ENCODE measurements around the gene CACNA1G.

The CACNA1G gene

DNA sequence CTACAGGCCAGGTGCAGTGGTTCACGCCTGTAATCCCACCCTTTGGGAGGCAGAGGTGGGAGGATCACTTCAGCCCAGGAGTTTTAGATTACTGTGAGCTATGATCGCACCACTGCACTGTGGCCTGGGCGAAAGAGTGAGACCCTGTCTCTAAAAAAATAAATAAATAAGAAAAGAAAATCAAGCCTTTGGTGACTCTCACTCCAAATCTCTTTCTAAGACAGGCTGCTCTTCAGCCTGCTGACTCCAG is 75.1 kb downstream of the CACNA1G start:
- no peak for DNase-seq

DNA sequence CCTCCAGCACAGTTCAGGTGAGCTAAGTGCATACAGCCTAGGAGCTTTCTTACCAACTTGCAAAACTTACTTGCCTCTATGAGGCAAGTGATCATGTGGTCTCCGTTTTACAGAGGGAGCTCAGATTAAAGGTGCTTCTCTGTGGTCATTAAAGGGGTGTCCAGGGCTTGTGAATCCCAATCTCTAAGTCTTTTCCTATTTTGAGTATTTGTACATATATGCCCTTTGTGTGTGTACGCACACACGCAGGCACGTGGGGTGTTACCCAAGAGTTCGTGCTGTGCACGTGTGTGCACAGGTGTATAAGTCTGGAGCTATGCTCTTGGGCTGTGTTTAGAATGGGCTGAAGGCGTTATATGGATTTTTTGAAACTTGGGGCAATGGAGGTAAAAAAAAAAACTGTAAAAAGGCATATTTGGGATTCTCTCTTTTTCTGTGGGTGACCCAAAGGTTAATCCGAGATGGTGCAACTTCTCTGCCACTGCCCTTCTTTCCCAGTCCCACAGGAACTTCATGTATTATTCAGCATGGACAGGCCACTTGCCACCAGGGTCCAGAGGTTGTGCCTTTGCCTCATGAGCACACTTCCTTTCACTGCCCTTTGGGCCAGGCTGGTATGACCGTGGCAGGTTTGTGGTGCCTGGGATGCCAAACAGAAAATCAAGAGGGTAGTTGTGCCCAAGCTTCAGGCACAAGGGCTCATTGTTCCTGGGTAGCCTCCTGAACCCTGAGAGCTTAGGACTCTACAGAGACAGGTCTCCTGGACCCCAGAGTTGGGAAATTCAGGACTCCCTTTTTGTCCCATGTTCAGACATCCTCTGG is 75.7 kb downstream of the CACNA1G start:
- DNase-seq: no peak

DNA sequence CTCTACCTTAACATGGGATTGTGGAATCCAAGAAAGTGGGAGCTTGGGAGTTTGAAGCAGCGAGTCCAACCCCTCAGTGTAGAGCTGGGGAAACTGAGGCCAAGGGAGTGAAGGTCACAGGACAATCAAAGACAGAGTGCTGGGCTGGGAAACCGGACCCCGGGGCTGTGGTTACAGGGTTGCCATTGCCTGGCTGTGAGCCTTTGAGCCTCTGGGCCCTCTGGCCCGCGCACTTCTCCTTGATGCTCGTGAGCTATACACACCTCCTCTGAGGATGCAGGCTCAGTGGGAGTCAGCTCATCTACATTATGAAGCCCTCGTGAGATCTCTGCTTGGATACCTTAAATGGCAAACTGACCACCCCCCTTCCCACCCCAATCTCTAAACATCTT is 76.3 kb downstream of the CACNA1G start:
- DNase-seq: no peak

DNA sequence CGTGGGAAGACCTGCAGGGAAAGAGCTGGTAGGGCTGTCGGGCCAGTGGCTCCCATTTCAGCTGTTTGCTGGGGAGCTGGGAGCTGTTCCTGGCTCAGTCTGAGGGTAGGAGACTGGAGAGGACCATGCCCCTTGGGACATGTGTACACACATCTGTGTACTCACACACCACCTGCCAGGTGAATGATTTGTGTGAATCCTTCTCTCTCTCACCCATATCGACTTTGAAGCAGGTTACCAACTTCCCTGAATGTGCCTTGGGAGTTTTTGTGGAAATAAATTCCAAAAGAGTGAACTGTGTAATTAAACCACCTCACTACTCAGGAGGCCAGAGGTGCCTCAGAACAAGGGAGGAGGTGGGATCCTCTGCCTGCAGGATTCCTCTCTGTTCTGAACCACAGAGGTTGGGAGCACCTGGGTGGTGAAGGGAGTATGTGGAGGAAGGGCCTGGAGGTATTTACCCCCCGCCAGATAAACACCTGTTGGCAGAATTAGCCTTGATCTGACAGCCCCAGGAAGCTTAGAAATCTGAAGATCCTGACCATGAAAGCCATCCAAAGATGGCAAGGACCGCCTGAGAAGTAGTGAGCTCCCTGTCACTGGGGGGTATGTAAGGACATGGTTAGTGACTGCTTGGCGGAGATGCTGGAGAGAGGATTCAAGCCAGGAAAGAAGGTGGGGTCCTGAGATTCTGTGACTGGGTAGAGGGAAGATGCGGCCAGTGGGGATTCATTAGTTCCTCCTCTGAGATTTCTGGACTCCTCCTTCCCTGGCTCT is 77.5 kb downstream of the CACNA1G start:
- no peak for DNase-seq

DNA sequence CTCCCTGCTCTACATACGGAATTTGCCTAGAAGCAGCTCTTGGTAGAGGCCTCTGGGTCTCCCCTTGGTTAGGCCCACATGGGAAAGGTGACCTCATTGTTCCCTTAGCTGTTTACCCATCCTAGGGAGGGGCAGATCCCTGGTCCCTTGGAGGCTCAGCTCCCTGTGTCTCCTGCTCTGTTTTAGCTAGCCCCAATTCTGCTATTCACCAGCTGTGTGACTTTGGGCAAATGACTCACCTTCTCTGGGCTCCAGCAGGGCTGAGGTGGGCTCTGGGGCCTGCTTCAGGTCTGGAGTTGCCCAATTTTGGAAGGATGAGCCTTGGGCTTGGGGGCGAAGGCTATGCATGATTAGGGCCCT is 78.1 kb downstream of the CACNA1G start:
- no peak for DNase-seq

DNA sequence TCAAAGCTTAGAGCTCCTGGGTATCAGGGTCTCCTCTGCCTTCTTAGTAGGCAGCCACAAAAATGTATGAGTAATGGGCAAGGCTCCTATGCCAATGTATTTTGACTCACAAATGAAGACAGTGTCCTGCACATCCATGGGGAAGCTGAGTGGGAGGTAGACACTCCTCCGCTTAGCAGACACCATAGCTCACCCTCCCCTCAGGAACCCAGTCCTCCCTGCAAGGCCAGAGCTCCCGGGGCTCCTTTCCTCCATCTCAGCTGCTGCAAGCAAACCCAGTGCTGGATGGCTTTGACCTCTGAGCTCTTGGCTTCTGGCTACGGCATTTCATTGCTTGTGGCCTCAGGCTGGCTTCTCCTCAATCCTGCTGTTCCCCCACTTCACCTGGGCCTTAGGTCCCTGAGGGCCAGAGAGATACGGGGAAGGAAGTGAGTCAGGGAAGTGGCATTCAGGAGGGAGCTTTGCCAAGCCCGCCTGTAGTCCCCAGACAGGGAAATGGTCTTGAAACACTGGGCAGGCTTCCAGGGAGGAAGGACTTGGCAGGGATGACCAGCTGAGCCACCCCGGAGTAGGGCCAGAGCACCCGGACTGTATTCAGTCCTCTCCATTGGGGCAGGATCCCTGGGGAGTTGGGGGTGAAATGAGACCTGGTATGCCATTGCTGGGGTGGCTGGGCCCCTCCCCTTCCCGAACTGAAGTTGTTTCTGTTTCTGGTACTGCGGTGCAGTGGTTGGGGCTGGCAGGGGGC is 78.6 kb downstream of the CACNA1G start:
- no peak for DNase-seq

DNA sequence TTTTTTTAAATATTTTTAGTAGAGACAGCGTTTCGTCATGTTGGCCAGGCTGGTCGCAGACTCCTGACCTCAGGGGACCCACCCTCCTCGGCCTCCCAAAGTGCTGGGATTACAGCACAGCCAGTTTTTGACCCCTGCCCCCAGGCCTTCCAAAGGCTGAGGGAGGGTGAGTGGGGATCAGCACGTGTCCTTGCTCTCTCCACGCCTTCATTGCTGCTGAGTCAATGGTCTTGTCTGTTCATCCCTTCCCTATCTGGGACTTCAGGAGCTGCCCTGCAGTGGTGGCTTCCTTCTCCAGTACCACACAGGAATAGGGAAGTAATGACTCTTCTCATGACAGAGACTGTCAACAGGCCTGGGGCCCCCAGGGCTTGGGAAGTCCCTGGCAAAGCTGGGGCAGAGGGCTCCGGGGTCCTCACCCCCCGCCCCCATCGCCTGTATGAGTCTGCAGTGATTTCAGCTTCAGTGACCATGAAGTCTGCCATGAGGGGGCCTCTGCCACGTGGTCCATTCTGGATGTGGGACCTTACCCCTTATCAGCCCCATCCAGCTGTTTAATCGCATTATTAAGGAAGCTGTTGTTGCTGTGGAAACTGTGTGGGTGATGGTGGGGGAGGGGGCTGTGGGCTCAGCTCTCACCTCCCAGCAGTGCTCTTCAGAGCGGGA is 80.3 kb downstream of the CACNA1G start:
- DNase-seq: peak; percentile 62

DNA sequence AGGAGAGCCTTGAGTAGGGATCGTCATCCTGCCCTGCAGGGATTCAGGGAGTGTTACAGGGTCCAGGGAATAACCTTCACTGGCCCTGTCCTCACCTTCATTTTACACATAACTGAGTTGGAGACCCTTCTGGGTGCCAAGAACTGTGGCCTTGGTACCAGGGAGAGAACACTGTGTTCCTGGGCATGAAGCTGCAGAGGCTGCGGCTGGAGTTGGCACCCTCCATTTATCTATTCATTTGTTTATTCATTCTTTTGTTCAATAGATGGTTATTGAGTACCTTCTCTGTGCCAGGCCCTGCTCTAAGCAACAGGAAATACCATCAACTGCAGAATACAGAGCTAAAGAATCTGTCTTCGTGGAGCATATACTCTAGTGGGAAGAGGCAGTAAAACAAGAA is 80.8 kb downstream of the CACNA1G start:
- DNase-seq: no peak

DNA sequence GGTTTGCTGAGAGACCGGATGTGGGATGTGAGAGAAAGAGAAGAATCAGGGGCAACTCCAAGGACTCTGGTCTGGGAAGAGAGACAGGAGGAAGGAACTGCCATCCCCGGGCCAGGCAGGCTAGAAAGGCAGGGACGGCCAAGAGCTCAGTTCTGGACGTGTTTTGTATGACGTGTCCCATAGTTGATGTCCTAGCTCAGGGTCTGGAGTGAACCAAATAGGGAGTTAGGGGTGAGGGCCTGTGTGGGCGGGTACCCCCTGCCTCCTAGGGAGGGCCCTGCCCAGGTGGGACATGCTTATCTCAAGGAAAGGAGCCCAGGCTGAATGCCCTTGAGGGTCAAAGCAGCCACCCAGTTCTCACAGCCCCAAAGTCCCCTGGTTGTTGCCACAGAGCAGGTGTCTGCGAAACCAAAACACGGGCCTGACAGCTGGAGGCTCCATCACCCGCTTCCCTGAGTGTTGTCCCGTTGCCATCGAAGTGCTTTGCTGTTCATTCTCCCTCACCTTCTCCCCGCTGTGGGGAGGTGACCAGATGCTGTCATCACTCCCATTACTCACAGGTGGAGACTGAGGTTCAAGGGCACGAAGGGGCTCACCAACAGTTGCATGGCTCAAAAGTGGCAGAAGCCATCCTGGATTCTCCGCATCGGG is 81.7 kb downstream of the CACNA1G start:
- DNase-seq: no peak

DNA sequence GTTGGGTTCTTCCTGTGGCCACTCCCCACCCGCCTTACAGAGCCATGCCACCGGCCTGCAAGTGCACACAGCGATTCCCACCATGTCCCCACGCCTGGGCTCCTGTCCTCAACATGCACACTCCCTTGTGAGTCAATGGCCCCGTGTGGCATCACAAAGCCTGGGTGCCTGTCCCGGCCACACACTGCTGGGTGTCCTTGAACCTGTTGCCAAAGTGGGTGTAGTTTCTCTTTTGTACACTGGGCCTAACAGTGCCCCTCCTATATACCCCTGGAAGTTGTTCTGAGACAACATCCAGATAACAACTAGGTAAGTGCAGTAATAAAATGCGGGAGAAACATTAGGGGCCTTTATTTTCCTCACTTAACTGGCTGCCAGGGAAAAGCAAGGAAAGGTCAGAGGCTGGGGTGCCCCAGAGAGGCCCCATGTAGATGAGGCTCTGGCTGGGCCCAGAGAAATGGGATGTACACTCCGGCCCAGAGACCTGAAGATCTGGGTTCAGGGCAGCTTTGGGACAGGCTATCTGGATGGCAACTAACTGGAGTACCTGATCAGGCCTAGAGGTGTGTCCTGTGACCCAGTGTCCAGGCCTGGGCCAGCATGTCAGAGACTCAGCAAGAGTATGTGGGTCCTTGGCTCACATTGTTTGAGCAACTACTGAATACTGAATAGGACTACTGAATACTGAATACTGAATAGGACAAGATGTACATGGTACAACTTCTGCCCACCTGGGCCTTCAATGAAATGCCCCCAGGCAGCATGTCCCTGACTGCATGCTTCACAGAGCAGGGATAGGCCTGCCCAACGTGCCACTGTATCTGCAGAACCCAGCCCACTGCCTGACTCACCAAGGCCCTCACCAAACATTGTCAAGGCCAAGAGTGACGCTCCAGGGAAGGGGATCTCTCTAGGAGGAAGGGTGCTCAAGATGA is 82.5 kb downstream of the CACNA1G start:
- DNase-seq: no peak

DNA sequence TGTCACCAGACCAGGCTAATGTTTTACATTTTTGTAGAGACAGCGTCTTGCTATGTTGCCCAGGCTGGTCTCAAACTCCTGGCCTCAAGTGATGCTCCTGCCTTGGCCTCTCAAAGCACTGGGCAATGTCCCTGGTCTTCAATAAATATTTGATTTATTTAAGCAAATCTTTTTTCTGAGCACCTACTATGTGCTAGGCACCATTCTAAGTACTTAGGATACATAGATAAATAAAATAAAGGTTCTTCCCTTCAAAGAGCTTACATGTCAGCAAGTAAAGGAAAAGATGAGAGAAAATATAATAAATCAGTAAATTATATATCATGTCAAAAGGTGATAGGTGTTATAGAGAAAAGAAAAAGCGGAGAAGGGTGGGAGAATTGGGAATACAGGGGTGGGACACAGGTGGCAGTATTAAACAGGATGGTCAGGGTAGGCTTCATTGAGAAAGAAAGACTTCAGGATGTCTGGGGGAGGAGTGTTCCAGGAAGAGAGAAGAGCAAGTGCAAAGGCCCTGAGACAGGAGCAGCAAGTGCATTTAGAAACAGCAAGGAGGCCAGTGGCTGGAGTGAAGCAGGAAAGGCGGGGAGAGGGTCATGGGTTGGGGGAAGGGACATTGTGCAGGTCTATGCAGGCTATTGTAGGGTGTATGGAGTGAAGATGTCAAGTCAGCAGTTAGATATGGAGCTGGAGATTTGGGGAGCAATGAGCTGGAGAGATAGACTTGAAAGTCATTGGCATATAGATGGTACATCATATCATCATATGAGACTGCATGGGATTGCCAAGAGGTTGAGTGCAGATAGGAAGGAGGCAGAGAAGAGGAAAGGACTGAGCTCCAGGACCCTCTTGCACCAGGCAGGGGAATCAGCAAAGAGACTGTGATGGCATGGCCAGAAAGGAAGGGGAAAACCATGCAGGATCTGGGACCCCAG is 85.5 kb downstream of the CACNA1G start:
- DNase-seq: no peak

DNA sequence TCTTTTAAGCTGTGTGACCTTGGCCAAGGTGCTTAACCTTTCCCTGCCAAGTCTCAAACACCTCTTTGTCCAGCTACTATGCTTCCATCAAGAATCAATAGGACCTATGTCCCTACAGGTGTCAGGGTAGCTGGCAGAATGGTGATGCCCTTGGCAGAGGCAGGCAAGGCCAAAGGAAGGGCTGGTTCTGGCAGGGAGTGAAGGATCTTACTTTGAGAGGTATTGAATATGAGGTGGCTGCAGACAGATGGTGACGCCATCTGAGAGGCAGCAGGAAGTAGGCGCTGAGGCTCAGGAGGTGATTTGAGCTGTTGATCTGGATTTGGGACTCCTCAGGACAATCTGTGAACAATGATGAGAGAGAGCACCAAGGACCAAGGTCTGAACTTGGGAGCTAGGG is 86.7 kb downstream of the CACNA1G start:
- DNase-seq: no peak

DNA sequence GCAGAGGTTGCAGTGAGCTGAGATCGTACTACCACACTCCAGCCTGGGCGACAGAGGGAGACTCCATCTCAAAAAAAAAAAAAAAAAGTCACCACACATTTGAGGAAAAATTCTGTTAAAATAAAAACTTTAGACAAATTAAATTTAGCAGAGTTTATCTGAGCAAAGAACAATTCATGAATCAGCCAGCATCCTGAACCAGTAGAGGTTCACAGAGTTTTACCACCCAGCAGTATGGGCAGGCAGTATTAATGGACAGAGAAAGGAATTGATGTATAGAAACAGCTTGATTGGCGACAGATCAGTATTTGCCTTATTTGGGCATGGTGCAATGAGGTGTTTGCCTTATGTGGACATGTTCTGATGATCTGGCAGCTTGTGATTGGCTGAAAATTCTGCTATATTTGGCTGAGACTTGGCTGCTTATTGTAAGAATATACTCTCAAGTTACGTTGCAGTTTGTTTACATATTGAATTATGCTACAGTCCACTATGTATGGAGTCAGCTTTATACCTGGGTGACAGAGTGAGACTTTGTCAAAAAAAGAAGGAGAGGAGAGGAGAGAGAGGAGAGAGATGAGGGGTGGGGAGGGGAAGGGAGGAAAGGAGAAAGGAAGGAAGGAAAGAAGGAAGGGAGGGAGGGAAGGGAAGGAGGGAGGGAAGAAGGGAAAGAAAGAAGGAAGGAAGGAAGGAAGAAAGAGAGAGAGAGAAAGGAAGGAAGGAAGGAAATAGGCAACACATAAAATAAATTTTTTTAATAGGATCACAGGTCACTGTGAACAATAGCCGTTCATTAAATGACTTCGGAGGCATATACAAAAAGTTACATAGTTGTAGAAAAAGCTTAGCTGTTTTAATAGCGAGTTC is 88.8 kb downstream of the CACNA1G start:
- DNase-seq: no peak

DNA sequence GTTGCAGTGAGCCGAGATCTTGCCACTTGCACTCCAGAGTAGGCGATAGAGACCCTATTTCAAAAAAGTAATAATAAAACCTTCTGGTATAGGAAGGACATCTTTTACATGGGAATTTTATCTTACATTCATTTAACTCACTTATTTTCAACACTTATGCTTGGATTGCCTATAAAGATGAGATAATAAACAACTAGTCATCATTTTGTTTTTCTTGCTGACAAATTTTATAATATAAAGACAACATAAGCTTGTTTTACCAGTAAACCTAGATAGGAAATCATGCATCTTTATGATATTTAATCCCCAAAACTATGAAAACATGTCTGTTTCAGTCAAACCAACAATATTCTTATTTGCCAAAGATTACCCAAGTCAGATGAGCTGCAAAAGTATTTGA is 91.1 kb downstream of the CACNA1G start:
- DNase-seq: no peak

DNA sequence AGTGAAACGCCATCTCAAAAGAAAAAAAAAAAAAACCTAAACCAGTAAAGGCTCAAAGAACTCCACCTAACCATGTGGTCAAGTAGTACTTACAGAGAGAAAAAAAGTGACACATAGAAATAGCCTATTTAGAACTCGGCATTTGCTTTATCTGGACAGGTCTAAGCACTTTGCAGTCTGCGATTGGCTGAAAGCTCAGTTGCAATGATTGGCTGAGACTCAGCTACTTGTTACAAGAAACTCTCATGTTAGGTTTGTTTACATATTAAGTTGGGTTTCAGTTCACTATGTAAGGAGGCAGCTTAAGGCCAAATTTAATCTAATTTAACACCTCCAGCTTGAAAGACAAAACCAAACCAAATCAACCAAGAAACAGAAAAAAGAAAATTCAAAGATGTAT is 93.2 kb downstream of the CACNA1G start:
- no peak for DNase-seq

DNA sequence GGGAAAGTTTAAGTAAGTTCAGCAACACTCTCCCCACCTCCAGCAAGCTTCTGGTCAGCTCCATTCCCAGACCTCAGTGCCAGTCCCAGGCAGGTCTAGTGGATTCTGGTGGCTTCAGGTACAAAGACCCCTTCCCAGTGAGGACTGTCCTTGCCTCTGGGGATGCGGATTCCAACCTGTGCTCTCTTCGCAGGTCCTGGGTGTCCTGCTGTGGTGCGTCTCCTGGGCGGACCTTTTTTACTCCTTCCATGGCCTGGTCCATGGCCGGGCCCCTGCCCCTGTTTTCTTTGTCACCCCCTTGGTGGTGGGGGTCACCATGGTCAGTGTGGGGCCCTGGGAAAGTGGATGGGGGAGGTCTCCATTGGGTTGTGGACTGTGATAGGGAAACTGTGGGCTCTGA is 96.0 kb downstream of the CACNA1G start:
- no peak for DNase-seq

DNA sequence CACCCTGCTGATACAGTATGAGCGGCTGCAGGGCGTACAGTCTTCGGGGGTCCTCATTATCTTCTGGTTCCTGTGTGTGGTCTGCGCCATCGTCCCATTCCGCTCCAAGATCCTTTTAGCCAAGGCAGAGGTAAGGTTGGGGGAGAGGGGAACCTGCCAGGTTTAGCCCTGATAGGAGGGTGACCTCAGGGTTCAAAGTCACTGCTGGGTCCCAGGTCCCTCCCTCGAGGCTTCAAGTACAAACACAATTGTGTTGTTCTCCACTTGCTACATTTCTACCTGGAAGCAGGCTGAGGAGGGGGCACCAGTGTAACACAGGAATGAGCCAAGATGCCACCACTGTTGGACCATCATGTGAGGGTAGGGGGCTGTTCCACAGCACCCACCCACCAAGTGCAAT is 96.5 kb downstream of the CACNA1G start:
- no peak for DNase-seq

DNA sequence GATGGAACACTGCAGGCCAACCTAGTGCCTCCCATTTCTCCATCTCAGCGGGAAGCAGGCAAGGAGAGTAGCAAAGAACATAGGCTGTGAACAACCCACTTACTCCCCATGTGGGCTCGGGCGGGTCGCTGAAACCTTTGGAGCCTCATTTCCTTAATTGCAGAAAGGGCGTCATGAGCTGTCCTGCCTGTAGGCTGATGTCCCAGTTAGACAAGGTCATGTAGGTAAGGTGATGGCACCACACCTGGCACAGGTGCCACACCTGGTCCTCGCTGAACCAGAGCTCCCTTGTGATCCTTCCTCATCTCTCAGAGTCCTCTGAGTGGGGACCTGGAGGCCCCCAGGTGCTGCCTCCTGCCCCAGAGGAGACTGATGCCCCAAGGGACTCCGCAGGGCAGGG is 97.1 kb downstream of the CACNA1G start:
- DNase-seq: peak; percentile 7

DNA sequence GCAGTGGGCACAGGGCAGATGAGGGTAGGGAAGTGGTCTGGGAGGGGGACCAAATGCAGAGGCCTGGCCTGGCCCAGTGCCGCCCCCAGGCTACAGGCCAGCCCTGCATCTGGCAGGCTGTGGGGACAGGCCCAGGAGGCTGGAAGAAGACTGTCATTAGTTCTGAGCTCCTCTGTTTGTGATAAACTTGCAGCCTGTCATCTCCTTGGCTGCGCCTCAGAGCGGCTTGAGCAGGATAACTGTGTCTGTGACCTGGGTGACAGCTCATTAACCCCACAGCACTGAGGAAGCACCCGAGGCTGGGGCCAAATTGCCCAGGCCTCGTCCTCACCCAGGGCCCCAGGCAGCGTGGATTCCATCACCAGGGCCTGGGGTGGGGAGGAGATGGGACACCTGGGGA is 98.1 kb downstream of the CACNA1G start:
- DNase-seq: no peak

DNA sequence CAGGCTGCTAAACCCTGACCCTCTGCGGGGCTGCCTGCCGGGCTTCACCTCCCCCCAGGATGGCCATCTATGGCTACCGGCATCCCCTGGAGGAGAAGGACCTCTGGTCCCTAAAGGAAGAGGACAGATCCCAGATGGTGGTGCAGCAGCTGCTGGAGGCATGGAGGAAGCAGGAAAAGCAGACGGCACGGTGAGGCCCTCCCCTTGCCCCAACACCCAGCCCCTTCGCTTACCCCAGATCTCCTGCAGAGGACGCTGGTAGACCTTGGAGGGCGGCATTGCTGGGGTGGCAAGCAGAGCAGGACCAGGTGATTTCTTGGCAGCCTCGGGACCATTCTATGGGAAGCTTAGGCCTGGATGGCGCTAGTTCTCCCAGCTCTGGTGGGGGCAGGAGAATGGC is 98.7 kb downstream of the CACNA1G start:
- DNase-seq: no peak

All from CD4-positive, alpha-beta T cell treated with Interleukin-15 for 1 hour (primary cell).